Esophagus (tissue), 2 donors: ENCODE measurements around the gene SIM2. TPM values are rescaled to one million over a fixed set of nuclear protein-coding genes. Genes with fewer than 3 reads are reported as not detected.

Experiments used
- H3K27ac ChIP-seq, 2 donors: one replicate each; pipeline ENCODE4 v1.5.1; 2013; ENCODE audit warnings: low read depth in 2 of 2, mild to moderate bottlenecking in 2 of 2, inconsistent platforms in 1 of 2, low read length in 1 of 2, moderate library complexity in 1 of 2
- H3K27me3 ChIP-seq, 2 donors: one replicate each; pipeline ENCODE4 v1.6.1; 2013; ENCODE audit warnings: low read length in 2 of 2, control low read depth in 1 of 2, mild to moderate bottlenecking in 1 of 2; ENCODE audit not compliant: insufficient read depth in 2 of 2, control insufficient read depth in 1 of 2
- H3K36me3 ChIP-seq, 2 donors: one replicate each; pipeline ENCODE4 v1.6.1; 2013; ENCODE audit warnings: low read length in 1 of 2; ENCODE audit not compliant: control insufficient read depth in 2 of 2, insufficient read depth in 2 of 2
- H3K4me1 ChIP-seq, 2 donors: one replicate each; pipeline ENCODE4 v1.6.1; 2013; ENCODE audit warnings: low read length in 1 of 2; ENCODE audit not compliant: control insufficient read depth in 2 of 2, insufficient read depth in 2 of 2
- H3K4me3 ChIP-seq, 2 donors: one replicate each; pipeline ENCODE4 v1.5.1; 2013; ENCODE audit warnings: low read length in 2 of 2, mild to moderate bottlenecking in 2 of 2, low read depth in 1 of 2, moderate library complexity in 1 of 2
- H3K9me3 ChIP-seq, 2 donors: one replicate each; pipeline ENCODE4 v1.6.1; 2013; ENCODE audit warnings: mild to moderate bottlenecking in 2 of 2, low read depth in 1 of 2, low read length in 1 of 2, moderate library complexity in 1 of 2; ENCODE audit not compliant: control insufficient read depth in 2 of 2, insufficient read depth in 1 of 2
- WGBS, 2 donors: extraction: QIAGEN DNeasy Blood & Tissue Kit; methylation state at CpG; one replicate each; pipeline ENCODE4 v1.1.7; 2013; 5-methylcytosine and 5-hydroxymethylcytosine counted together
- polyA plus RNA-seq, 2 donors: library from polyadenylated mRNA; stranded (reverse); fragments of 200-250 nt; gene quantifications; one replicate each; pipeline ENCODE4 v1.2.3, GENCODE V29; 2013
- donor health status: healthy with polysubstance abuse.
- donor health status: Bipolar disorder and iron deficiency.

The SIM2 gene
- polyA plus RNA-seq, 2 donors = 18.7 to 42.9 TPM

GRCh38 chr21:36704281-36704957, 5.5 kb downstream of the SIM2 start:
- H3K4me3 ChIP-seq = peak overlapping the region; percentile 53 to 75
- 4 to 6% methylated on average over 49 of the region's 49 CpGs for WGBS, 2 donors

GRCh38 chr21:36704958-36705678, 6.2 kb downstream of the SIM2 start:
- Histone ChIP-seq H3K27ac (peak overlapping the region; percentile 79 to 88), H3K4me3 (peak overlapping the region; percentile 53 to 75), H3K9me3 (peaks cover 0 to 5% of the 10 kb centered on the region in 2 donors), H3K27me3 (no peaks in the 10 kb centered on the region), H3K36me3 (peaks cover 0 to 4% of the 10 kb centered on the region in 2 donors), H3K4me1 (peaks cover 5 to 6% of the 10 kb centered on the region in 2 donors)
- 6 to 7% methylated on average over 39 of the region's 39 CpGs for WGBS, 2 donors

More at GRCh38 chr21:36704281-36704957, 5.5 kb downstream of the SIM2 start:
- Histone ChIP-seq H3K4me1 (peaks cover 5 to 6% of the 10 kb centered on the region in 2 donors), H3K27ac (peak overlapping the region; percentile 79 to 88), H3K9me3 (peaks cover 0 to 5% of the 10 kb centered on the region in 2 donors), H3K36me3 (peaks cover 0 to 4% of the 10 kb centered on the region in 2 donors), H3K27me3 (no peaks in the 10 kb centered on the region)

- H3K4me3 ChIP-seq = peak overlapping the region; percentile 53 to 75
- peaks cover 5 to 6% of the 10 kb centered on the region in 2 donors for H3K4me1 ChIP-seq
- no peaks in the 10 kb centered on the region for H3K27me3 ChIP-seq
- H3K36me3 ChIP-seq = peaks cover 0 to 4% of the 10 kb centered on the region in 2 donors
- WGBS, 2 donors = 5 to 9% methylated on average over 22 of the region's 22 CpGs
- peaks cover 0 to 5% of the 10 kb centered on the region in 2 donors for H3K9me3 ChIP-seq
- H3K27ac ChIP-seq = peak overlapping the region; percentile 79 to 88
Measured at GRCh38 chr21:36705679-36706481, 7.0 kb downstream of the SIM2 start.

GRCh38 chr21:36706482-36706852, 7.6 kb downstream of the SIM2 start:
- 6% methylated on average over 13 of the region's 13 CpGs for WGBS, 2 donors
- no peaks in the 10 kb centered on the region for H3K27me3 ChIP-seq
- peaks cover 0 to 2% of the 10 kb centered on the region in 2 donors for H3K9me3 ChIP-seq
- H3K4me3 ChIP-seq = peak overlapping the region in 1 of 2 donors; percentile 75
- H3K4me1 ChIP-seq = peaks cover under 1 to 5% of the 10 kb centered on the region in 2 donors
- peak overlapping the region; percentile 79 to 88 for H3K27ac ChIP-seq
- no peaks in the 10 kb centered on the region for H3K36me3 ChIP-seq

GRCh38 chr21:36706951-36707762, 8.2 kb downstream of the SIM2 start:
- Histone ChIP-seq H3K27ac (peak overlapping the region; percentile 79 to 90), H3K4me1 (peaks cover 0 to 5% of the 10 kb centered on the region in 2 donors), H3K27me3 (no peaks in the 10 kb centered on the region), H3K36me3 (no peaks in the 10 kb centered on the region), H3K9me3 (peaks cover 0 to 2% of the 10 kb centered on the region in 2 donors), H3K4me3 (peak overlapping the region; percentile 40 to 75)
- WGBS, 2 donors = 7 to 11% methylated on average over 32 of the region's 32 CpGs

- 4% methylated on average over 52 to 53 of the region's 53 CpGs for WGBS, 2 donors
- Histone ChIP-seq H3K4me3 (peak overlapping the region; percentile 40 to 75), H3K4me1 (peaks cover 0 to 5% of the 10 kb centered on the region in 2 donors), H3K36me3 (no peaks in the 10 kb centered on the region), H3K9me3 (peaks cover 0 to 2% of the 10 kb centered on the region in 2 donors), H3K27ac (peak overlapping the region; percentile 79 to 90), H3K27me3 (no peaks in the 10 kb centered on the region)
Measured at GRCh38 chr21:36707763-36708285, 8.9 kb downstream of the SIM2 start.

- peak overlapping the region; percentile 40 to 75 for H3K4me3 ChIP-seq
- peaks cover 0 to 2% of the 10 kb centered on the region in 2 donors for H3K9me3 ChIP-seq
- H3K36me3 ChIP-seq = no peaks in the 10 kb centered on the region
- peaks cover 0 to 5% of the 10 kb centered on the region in 2 donors for H3K4me1 ChIP-seq
- H3K27ac ChIP-seq = peak overlapping the region; percentile 79 to 90
- WGBS, 2 donors = 4% methylated on average over 44 of the region's 44 CpGs
- no peaks in the 10 kb centered on the region for H3K27me3 ChIP-seq
Measured at GRCh38 chr21:36708286-36709029, 9.5 kb downstream of the SIM2 start.

GRCh38 chr21:36709030-36709867, 10.3 kb downstream of the SIM2 start:
- peak overlapping the region; percentile 28 to 75 for H3K4me3 ChIP-seq

More at GRCh38 chr21:36709030-36709867, 10.3 kb downstream of the SIM2 start:
- Histone ChIP-seq H3K27ac (peak overlapping the region; percentile 79 to 90), H3K36me3 (no peaks in the 10 kb centered on the region), H3K4me1 (peaks cover 0 to 5% of the 10 kb centered on the region in 2 donors), H3K9me3 (no peaks in the 10 kb centered on the region), H3K27me3 (no peaks in the 10 kb centered on the region)
- WGBS, 2 donors = 4 to 6% methylated on average over 44 to 55 of the region's 55 CpGs
